Astrocyte of the spinal cord (primary cell): Measurements from ENCODE around the gene CASP8AP2.

Experiments
- DNase-seq: peaks from one replicate; pipeline ENCODE4 v3.0.0; 2011; ENCODE audit warnings: low read depth, low spot score
- H3K4me3 ChIP-seq: 2 replicates; pipeline ENCODE4 v1.5.1; 2011; ENCODE audit warnings: low read depth, mild to moderate bottlenecking, low read length, moderate library complexity
- in situ Hi-C: cut with HindIII; loops from 2 replicates; pipeline ENCODE4 v1.10.0; 2017; ENCODE audit warnings: low sequenced_read_pairs
- TF ChIP-seq, protein P1 (sequence below): IDR thresholded peaks from 2 replicates; pipeline ENCODE4 v1.5.1; 2012; ENCODE audit warnings: low read depth, mild to moderate bottlenecking, low read length, inconsistent platforms

CASP8AP2 gene

DNA sequence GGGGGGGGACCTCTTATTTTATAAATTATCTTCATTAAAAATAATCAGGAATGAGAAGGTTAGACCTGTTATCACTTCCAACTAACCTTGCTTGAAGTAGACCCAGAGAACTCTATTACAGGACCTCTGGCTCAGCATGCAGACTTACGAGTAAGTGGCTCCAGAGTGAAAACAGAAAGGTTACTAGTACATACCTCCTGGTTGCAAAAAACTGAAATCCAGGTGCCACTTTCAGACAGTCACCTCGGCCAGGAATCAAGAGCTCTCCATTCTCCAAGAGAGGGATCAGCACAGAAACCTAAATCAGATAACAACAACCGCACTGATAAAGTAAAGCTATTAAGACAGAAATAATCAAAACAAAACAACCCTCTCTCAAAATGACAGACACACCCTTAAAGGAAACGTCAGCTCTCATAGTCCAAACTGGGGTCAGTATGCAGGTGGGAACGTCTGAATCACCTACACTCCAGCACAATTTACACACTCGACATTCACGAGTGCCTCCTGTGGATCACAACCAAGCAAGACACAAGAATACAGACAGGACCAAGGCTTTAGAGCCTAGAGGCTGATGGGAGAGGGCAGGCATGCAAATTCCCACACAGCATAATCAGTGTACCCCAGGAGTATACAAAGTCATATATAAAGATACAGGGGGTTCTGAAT is 41.9 kb upstream of the CASP8AP2 start:
- H3K4me3 ChIP-seq, result no peak overlapping the region
- in situ Hi-C loops, result no loop called here
- no peak for DNase-seq
- TF ChIP-seq, protein P1, sequence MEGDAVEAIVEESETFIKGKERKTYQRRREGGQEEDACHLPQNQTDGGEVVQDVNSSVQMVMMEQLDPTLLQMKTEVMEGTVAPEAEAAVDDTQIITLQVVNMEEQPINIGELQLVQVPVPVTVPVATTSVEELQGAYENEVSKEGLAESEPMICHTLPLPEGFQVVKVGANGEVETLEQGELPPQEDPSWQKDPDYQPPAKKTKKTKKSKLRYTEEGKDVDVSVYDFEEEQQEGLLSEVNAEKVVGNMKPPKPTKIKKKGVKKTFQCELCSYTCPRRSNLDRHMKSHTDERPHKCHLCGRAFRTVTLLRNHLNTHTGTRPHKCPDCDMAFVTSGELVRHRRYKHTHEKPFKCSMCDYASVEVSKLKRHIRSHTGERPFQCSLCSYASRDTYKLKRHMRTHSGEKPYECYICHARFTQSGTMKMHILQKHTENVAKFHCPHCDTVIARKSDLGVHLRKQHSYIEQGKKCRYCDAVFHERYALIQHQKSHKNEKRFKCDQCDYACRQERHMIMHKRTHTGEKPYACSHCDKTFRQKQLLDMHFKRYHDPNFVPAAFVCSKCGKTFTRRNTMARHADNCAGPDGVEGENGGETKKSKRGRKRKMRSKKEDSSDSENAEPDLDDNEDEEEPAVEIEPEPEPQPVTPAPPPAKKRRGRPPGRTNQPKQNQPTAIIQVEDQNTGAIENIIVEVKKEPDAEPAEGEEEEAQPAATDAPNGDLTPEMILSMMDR, result no peak

DNA sequence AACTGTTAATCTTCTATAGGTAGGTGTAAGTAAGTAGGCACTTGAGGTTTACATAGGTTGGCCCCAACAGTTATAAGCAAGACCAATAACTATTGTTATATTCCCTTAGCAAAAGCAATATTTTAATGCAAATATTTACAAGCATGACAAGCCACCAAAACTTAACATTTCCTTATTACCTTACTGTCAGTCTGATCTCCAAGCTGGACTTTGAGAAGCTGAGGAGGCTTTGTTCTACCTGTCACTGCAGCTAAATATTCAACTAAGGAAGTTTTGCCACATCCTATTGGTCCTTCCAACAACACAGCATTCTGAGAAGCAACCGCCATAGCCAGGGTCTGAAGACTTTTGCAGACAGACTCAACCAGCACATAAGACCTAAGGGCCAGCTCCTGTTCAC is 39.7 kb upstream of the CASP8AP2 start:
- no peak for DNase-seq
- in situ Hi-C loops, result no loop called here
- no peak overlapping the region for H3K4me3 ChIP-seq
- TF ChIP-seq, protein P1, result no peak

DNA sequence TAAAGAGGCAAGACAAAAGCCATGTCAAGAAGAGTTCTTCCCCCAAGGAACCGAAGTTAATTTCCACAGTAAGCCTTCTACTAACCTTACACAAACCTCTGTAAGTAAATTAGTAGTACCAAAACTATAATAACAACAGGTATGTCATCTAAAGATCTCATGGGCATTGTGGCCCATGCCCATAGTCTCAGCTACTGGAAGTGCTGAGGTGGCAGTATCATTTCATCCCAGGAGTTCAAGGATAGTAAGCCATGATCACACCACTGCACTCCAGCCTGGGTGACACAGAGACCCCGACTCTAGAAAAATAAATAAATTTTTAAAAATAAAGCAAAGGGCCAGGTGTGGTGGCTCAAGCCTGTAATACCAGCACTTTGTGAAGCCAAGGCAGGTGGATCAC is 39.3 kb upstream of the CASP8AP2 start:
- in situ Hi-C loops, result no loop called here
- H3K4me3 ChIP-seq, result no peak overlapping the region
- TF ChIP-seq, protein P1, result no peak
- DNase-seq, result no peak

DNA sequence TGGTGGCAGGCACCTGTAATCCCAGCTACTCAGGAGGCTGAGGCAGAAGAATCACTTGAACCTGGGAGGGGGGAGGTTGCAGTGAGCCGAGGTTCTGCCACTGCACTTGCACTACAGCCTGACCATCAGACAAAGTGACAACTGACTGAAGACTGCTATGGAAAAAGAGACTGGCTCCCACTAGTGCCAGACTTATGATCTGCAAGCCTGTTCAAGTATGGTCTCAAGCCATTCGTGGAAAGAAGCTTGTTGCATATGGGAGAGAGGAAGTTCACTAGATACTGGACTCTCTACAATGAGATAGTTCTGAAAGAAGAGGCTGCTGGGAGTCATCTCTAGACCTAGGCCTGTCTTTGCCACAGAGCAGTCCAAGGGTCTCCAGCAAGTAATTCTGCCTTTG is 36.8 kb upstream of the CASP8AP2 start:
- no peak overlapping the region for H3K4me3 ChIP-seq
- in situ Hi-C loops, result no loop called here
- DNase-seq, result peak; percentile 34
- TF ChIP-seq, protein P1, result peak; percentile 65

DNA sequence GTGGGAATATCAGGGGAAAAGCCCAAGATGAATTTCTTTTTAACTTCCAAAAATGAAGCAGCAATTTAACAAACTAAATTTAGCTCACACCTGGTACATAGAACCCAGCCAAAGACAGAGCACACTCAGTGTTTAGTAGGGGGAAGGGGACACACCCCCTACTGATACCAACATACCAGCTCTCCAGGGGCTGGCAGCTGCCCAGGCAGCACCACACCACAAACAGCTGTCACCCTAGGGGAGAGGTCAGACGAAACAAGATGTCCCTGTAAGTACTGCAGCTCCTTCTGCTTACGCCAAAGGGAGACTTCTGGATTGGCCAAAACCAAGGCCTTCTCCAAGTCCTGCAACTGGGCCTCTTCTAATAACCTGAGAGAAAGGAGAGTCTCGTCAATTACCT is 36.1 kb upstream of the CASP8AP2 start:
- in situ Hi-C loops, result no loop called here
- H3K4me3 ChIP-seq, result no peak overlapping the region
- TF ChIP-seq, protein P1, result no peak
- peak; percentile 46 for DNase-seq

DNA sequence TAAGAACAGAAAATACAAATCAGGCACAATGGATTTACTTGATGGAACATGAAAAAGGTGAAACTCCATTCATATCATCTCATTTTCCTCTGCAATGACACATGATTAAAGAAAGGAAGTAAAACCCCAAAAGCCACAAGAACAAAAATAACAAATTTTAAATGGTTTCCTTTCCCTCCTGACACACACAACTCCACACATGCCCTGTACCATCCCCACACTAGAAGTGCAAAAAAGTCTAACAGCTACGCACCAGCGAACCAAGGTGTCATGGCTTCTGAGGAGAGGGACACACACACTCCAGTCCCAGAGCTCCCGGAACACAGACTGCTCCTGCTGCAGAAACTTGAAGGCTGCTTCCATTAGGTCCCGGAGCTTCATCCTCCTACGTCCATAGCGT is 35.4 kb upstream of the CASP8AP2 start:
- DNase-seq, result no peak
- H3K4me3 ChIP-seq, result no peak overlapping the region
- in situ Hi-C loops, result no loop called here
- TF ChIP-seq, protein P1, result no peak

DNA sequence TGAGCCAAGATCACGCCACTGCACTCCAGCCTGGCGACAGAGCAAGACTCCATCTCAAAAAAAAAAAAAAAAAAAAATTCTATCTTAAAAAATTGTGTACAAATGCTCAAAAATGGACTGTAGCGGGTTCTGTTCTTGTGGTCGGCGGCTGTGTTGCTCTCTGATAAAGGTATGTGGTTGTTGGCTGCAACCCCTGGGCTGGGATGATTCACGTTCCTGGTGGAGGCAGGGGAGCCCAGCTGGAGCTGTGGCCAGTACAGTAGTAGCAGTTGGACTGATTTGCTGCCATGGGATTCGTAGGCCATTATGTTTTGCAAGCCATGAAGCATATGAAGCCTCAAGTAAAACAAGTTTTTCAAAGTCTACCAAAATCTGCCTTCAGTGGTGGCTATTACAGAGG is 32.4 kb upstream of the CASP8AP2 start:
- peak; percentile 95 for DNase-seq
- TF ChIP-seq, protein P1, result no peak
- no peak overlapping the region for H3K4me3 ChIP-seq
- in situ Hi-C loops, result no loop called here
